Pancreas (tissue), 10 donors: ENCODE data around the gene USP13. TPM values are rescaled to one million over a fixed set of nuclear protein-coding genes. Genes with fewer than 3 reads are reported as not detected.
A peak's percentile ranks its signal among the peaks of the same experiment; 100 is the strongest.

Source experiments
- ATAC-seq, 4 donors: fragments of 200-7000 bp; cut with Tn5 transposase; one replicate each; pipeline versions ENCODE4 v1.8.0 to v1.9.1; 2020; ENCODE audit warnings: mild to moderate bottlenecking in 4 of 4, moderate library complexity in 4 of 4
- DNase-seq, 6 donors: peaks; one replicate each; pipeline ENCODE4 v3.0.0-alpha.2; 2020
- FAIRE-seq: peaks from 2 replicates; lab custom pipeline; 2012; peaks lifted over from hg19 to GRCh38; lab: Jason Lieb, UNC
- H3K27ac ChIP-seq, 4 donors: fragments of 200-600 bp; sonication (generic); 1 replicate in 3 of 4; 2 replicates in 1 of 4; pipeline versions ENCODE4 v1.5.0 to v1.8.0; 2020
- H3K27me3 ChIP-seq, 4 donors: fragments of 200-600 bp; one replicate each; pipeline ENCODE4 v1.8.0; 2021
- H3K36me3 ChIP-seq, 3 donors: fragments of 200-600 bp; sonication (generic) in 1 of 3; one replicate each; pipeline versions ENCODE4 v1.5.0 to v1.8.0; 2020 to 2021
- H3K4me1 ChIP-seq, 3 donors: fragments of 200-600 bp; one replicate each; pipeline ENCODE4 v1.8.0; 2021
- H3K4me3 ChIP-seq, 4 donors: fragments of 200-600 bp; sonication (generic) in 2 of 4; one replicate each; pipeline versions ENCODE4 v1.5.0 to v1.8.0; 2020 to 2021
- H3K9me3 ChIP-seq, 4 donors: fragments of 200-600 bp; one replicate each; pipeline ENCODE4 v1.8.0; 2021
- CTCF ChIP-seq, 4 donors: fragments of 200-600 bp; sonication (generic) in 3 of 4; IDR thresholded peaks; one replicate each; pipeline versions ENCODE4 v1.5.0 to v1.8.0; 2021; ENCODE audit warnings: antibody characterized with exemption in 4 of 4
- WGBS, 2 donors: extraction: QIAGEN DNeasy Blood & Tissue Kit; methylation state at CpG; one replicate each; pipeline ENCODE4 v1.1.7; 2013; 5-methylcytosine and 5-hydroxymethylcytosine counted together
- intact Hi-C, 3 donors: fragments of 100-400 bp; cut with DNase I; formaldehyde crosslinking; loops; one replicate each; pipeline versions ENCODE4 v1.11.1 to v1.14.2; 2022
- polyA plus RNA-seq, 2 donors: library from polyadenylated mRNA; stranded (reverse); fragments of 200-250 nt; gene quantifications; one replicate each; pipeline ENCODE4 v1.2.3, GENCODE V29; 2013
- total RNA-seq, 6 donors: library from RNA; stranded (reverse); fragmentation: NEBNext Ultra II Directional in 4 of 6; extraction: Animal tissue kit (Norgen Biotek cat#: 25700) in 4 of 6; gene quantifications; one replicate each; pipeline versions ENCODE4 v1.2.1 to v1.2.4, GENCODE V29; 2021 to 2023
- donor health status: healthy with polysubstance abuse.
- donor health status: DM: no; HTN: no; CAD: no; lungs with moderate emphysema.
- donor health status: DM: no; HTN: no; CAD: no.
- donor health status: control.
- donor health status: control.
- donor health status: Bipolar disorder and iron deficiency.
- donor health status: DM: yes; HTN: yes; CAD: no.
- donor health status: DM: no; HTN: no; CAD: no.
- donor health status: DM: no; HTN: no; CAD: no.
- donor health status: DM: yes; HTN: yes; CAD: no.

The USP13 gene
- total and polyA plus RNA-seq, 8 donors = 1.1 to 6.1 (median 4.8) TPM

- no peak overlapping the region for H3K4me3 ChIP-seq
- peaks cover 0 to 3% (median 0%) of the 10 kb centered on the region in 3 donors for H3K4me1 ChIP-seq
- intact Hi-C loops = no loop called here
- FAIRE-seq (no peak), DNase-seq (peak in 4 of 6 donors; percentile 36 to 40 (median 37)), ATAC-seq (peak; percentile 69 to 88 (median 78))
- TF ChIP-seq CTCF (IDR thresholded peaks at IDR 0.05) = no peak
- H3K9me3 ChIP-seq = no peaks in the 10 kb centered on the region
- H3K27me3 ChIP-seq = no peaks in the 10 kb centered on the region
- WGBS, 2 donors = 60 to 71% methylated on average over 6 of the region's 6 CpGs
- peak overlapping the region in 1 of 4 donors; percentile 33 for H3K27ac ChIP-seq
- H3K36me3 ChIP-seq = no peaks in the 10 kb centered on the region
Measured at GRCh38 chr3:179825527-179826246, 172.8 kb downstream of the USP13 start.

DNA sequence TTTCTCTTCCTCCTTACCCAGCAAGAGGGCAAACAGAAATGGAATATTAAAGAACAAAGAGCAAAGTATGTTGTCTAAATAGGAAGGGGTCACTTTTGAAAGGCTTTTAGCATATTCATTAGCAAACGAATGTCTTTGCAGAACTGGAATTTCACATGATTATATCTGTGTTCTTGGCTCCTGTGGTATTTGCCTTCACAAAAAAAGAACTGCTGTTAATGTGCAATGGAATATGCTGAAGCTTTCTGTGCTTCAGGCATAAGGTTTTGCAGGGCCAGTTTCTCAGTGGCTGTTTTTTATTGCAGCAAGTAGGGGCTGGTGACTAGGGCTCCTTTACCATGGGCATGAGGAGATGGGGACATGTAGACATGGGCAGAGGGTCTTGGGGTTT lies 173.4 kb downstream of the USP13 start:
- intact Hi-C loops = no loop called here
- ATAC-seq (peak in 2 of 4 donors; percentile 61 to 71), DNase-seq (no peak), FAIRE-seq (no peak)
- Histone ChIP-seq H3K9me3 (no peaks in the 10 kb centered on the region), H3K4me3 (no peak overlapping the region), H3K27ac (peak overlapping the region in 2 of 4 donors; percentile 2 to 33), H3K4me1 (peaks cover 0 to 3% (median 0%) of the 10 kb centered on the region in 3 donors), H3K27me3 (no peaks in the 10 kb centered on the region), H3K36me3 (no peaks in the 10 kb centered on the region)
- no peak for TF ChIP-seq CTCF (IDR thresholded peaks at IDR 0.05)
- WGBS, 2 donors = 4 to 11% methylated on average over 1 of the region's 1 CpG

DNA sequence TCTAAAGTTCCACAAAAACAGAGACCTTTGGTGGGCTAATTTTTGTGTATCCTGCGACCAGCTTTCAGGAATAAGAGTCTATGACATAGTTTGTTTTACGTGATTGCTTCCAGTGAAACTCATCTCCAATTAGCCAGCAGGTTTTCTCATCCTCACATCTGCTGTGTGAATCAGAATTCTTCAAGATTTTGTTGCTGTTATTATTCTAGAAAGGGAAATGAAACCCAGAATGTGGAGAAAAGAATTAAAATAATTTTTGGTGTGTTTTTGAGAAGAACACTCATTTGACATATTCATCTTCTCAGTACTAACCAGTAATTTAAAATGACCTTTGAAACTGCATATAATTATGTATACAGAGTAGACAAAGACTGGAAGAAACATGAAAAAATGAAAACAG lies 175.9 kb downstream of the USP13 start:
- intact Hi-C loops = no loop called here
- FAIRE-seq (no peak), ATAC-seq (no peak), DNase-seq (no peak)
- Histone ChIP-seq H3K27ac (no peak overlapping the region), H3K4me3 (no peak overlapping the region), H3K36me3 (no peaks in the 10 kb centered on the region), H3K27me3 (no peaks in the 10 kb centered on the region), H3K9me3 (no peaks in the 10 kb centered on the region), H3K4me1 (peaks cover 0 to 10% (median 3%) of the 10 kb centered on the region in 3 donors)
- TF ChIP-seq CTCF (IDR thresholded peaks at IDR 0.05) = no peak
- 92 to 94% methylated on average over 2 of the region's 2 CpGs for WGBS, 2 donors

DNA sequence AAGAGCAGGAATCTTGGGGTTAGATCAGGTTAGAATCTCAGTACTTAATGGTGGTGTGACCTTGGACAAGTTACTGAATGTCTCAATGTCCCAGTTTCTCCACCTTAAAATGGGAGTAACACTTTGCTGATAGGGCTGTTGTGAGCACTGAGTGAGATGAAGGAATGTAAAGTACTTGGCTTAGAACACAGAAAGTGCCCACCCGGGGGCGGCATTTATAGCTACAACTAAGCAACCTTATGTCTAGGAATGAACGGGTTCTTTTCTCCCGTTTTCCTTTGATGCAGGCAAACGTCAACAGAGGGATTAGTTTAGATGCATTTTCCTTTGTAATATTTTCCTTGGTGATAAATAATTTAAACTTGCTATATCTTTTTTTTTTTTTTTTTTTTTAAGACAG lies 176.6 kb downstream of the USP13 start:
- FAIRE-seq = no peak

More for the DNA sequence above, 176.6 kb downstream of the USP13 start:
- peaks cover 0 to 11% (median 3%) of the 10 kb centered on the region in 3 donors for H3K4me1 ChIP-seq
- no peak overlapping the region for H3K27ac ChIP-seq
- 59 to 65% methylated on average over 5 of the region's 5 CpGs for WGBS, 2 donors
- TF ChIP-seq CTCF (IDR thresholded peaks at IDR 0.05) = no peak
- no peaks in the 10 kb centered on the region for H3K27me3 ChIP-seq
- no peaks in the 10 kb centered on the region for H3K36me3 ChIP-seq
- DNase-seq = no peak
- H3K9me3 ChIP-seq = no peaks in the 10 kb centered on the region
- ATAC-seq = peak in 1 of 4 donors; percentile 34
- H3K4me3 ChIP-seq = no peak overlapping the region
- intact Hi-C loops = no loop called here
